Adrenal gland (tissue), 5 donors: Measurements from ENCODE around the gene SCT.

ENCODE experiments used
- POLR2A ChIP-seq, 2 donors: fragments of 450-650 bp; IDR thresholded peaks; one replicate each; pipeline ENCODE4 v1.6.1; 2017; ENCODE audit warnings: antibody characterized with exemption in 2 of 2, mild to moderate bottlenecking in 2 of 2, moderate library complexity in 1 of 2
- TF ChIP-seq, protein P1 (sequence below), 6 experiments: fragments of 450-650 bp in 4 of 6; fragments of 200-600 bp in 2 of 6; sonication (generic) in 1 of 6; IDR thresholded peaks; 1 replicate in 5 of 6; 2 replicates in 1 of 6; pipeline versions ENCODE4 v1.5.1 to v1.8.0; 2016 to 2021; ENCODE audit warnings: antibody characterized with exemption in 6 of 6, mild to moderate bottlenecking in 2 of 6, moderate library complexity in 1 of 6
- donor health status: DM: no; HTN: no; CAD: no.

DNA sequence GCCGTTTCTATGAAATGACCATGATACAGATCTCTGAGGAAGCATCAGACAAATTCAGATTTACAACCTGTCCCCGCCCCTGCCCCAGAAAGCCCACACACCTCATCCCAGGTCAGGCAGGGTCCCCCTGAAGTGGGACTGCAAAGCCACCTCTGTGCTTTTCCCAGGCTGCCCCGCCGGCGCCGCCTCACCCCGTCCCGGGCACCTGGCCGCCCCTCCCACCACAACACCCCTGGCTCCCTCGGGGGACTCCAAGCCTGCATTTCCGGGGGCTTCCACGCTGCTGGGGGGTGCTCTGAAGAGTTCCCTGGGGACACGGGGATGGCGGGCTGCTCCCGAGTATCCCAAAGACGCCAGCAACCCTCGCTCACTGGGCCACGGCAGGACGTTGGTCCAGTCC lies 33.3 kb upstream of the SCT start:
- TF ChIP-seq POLR2A (IDR thresholded peaks at IDR 0.05), result no peak
- TF ChIP-seq, protein P1, sequence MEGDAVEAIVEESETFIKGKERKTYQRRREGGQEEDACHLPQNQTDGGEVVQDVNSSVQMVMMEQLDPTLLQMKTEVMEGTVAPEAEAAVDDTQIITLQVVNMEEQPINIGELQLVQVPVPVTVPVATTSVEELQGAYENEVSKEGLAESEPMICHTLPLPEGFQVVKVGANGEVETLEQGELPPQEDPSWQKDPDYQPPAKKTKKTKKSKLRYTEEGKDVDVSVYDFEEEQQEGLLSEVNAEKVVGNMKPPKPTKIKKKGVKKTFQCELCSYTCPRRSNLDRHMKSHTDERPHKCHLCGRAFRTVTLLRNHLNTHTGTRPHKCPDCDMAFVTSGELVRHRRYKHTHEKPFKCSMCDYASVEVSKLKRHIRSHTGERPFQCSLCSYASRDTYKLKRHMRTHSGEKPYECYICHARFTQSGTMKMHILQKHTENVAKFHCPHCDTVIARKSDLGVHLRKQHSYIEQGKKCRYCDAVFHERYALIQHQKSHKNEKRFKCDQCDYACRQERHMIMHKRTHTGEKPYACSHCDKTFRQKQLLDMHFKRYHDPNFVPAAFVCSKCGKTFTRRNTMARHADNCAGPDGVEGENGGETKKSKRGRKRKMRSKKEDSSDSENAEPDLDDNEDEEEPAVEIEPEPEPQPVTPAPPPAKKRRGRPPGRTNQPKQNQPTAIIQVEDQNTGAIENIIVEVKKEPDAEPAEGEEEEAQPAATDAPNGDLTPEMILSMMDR (IDR thresholded peaks at IDR 0.05), result no peak
